HG02610 (cell line): ENCODE measurements around the gene KIFBP.
A peak's percentile ranks its signal among the peaks of the same experiment; 100 is the strongest.
"Not testable (repeated sequence)": the region's sequence is repeated elsewhere in the genome, so short reads cannot be mapped to it uniquely, and the experiment has no call there.

Source experiments
- ATAC-seq: cut with Tn5 transposase; IDR thresholded peaks from one replicate; pipeline ENCODE4 v1.9.1; 2021; ENCODE audit warnings: mild to moderate bottlenecking, moderate library complexity; ENCODE audit not compliant: unreplicated experiment

Gene KIFBP

GRCh38 chr10:68992636-68993440 is 4.2 kb downstream of the KIFBP start:
- no peak for ATAC-seq

GRCh38 chr10:68997211-68997610 is 8.6 kb downstream of the KIFBP start:
- ATAC-seq: peak; percentile 43

- ATAC-seq: no peak
Observed at GRCh38 chr10:69004821-69005220, 16.2 kb downstream of the KIFBP start.

GRCh38 chr10:69005704-69006485 is 17.3 kb downstream of the KIFBP start:
- ATAC-seq: no peak

GRCh38 chr10:69007260-69007659 is 18.7 kb downstream of the KIFBP start:
- no peak for ATAC-seq

- no peak for ATAC-seq
Observed at GRCh38 chr10:69009360-69009759, 20.8 kb downstream of the KIFBP start.

- no peak for ATAC-seq
Observed at GRCh38 chr10:69010151-69010640, 21.6 kb downstream of the KIFBP start.

- not testable (repeated sequence) for ATAC-seq
Observed at GRCh38 chr10:69012778-69013177, 24.2 kb downstream of the KIFBP start.

- ATAC-seq: no peak
Observed at GRCh38 chr10:69014171-69014570, 25.6 kb downstream of the KIFBP start.

- ATAC-seq: no peak
Observed at GRCh38 chr10:69018613-69019012, 30.0 kb downstream of the KIFBP start.

- ATAC-seq: no peak
Observed at GRCh38 chr10:69022611-69023010, 34.0 kb downstream of the KIFBP start.

GRCh38 chr10:69025370-69025896 is 36.8 kb downstream of the KIFBP start:
- ATAC-seq: no peak

- no peak for ATAC-seq
Observed at GRCh38 chr10:69033256-69033655, 44.7 kb downstream of the KIFBP start.

- ATAC-seq: no peak
Observed at GRCh38 chr10:69037489-69037888, 48.9 kb downstream of the KIFBP start.

- not testable (repeated sequence) for ATAC-seq
Observed at GRCh38 chr10:69040904-69041303, 52.3 kb downstream of the KIFBP start.

- no peak for ATAC-seq
Observed at GRCh38 chr10:69042417-69042816, 53.8 kb downstream of the KIFBP start.

GRCh38 chr10:69042838-69043237 is 54.2 kb downstream of the KIFBP start:
- ATAC-seq: no peak

- ATAC-seq: peak; percentile 52
Observed at GRCh38 chr10:69043931-69044531, 55.4 kb downstream of the KIFBP start.

GRCh38 chr10:69044546-69044945 is 55.9 kb downstream of the KIFBP start:
- ATAC-seq: no peak

GRCh38 chr10:69045441-69046300 is 57.1 kb downstream of the KIFBP start:
- peak; percentile 68 for ATAC-seq
